ENCODE data around the gene MARCHF5. TPM values are rescaled to one million over a fixed set of nuclear protein-coding genes. Genes with fewer than 3 reads are reported as not detected.

Gene MARCHF5
- total RNA-seq, 1 experiment from 2014 or later = 17.6 TPM

DNA sequence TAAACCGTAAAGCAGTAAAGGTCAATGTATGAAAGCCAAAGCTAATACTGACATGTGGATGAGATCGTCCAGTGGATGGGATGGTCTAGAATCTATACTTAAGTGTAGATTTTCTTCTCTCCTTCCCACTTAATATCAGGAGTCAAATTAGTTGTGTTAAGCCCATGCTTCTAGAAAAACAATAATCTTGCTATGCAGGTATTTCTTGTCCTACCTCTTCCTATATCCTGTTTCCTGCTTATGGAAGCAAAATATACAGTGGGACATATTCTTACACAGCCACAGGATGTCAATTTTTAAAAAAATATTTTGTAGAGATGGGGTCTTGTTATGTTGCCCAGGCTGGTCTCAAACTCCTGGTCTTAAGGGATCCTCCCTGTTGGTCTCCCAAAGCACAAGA lies 27.6 kb upstream of the MARCHF5 start:
- H3K56ac ChIP-seq (ENCODE audit: insufficient read length, low read depth, low read length) = no peak overlapping the region
- no peak overlapping the region for H3T11ph ChIP-seq (ENCODE audit: low read length)
- no peak overlapping the region for H2AFZ ChIP-seq (ENCODE audit: low read length)
- WGBS (ENCODE audit: extremely low coverage, insufficient read length, low lambda C conversion rate) = no CpG with 5 or more reads among the region's 2 CpGs
- no peaks in the 10 kb centered on the region for H3K9me3 ChIP-seq (ENCODE audit: control insufficient read depth, low read depth, low read length)
- no peak overlapping the region for H2BK15ac ChIP-seq (ENCODE audit: low read depth, low read length)
- no peaks in the 10 kb centered on the region for H3K4me1 ChIP-seq (ENCODE audit: insufficient read depth, low read length)
- H3K18ac ChIP-seq (ENCODE audit: insufficient read length, low read depth, low read length) = no peak overlapping the region
- H3K27ac ChIP-seq (ENCODE audit: insufficient read length, low read depth, low read length) = no peak overlapping the region
- no peaks in the 10 kb centered on the region for H3K79me1 ChIP-seq (ENCODE audit: insufficient read depth, low read depth, low read length, poor library complexity, severe bottlenecking)
- H3K9ac ChIP-seq (ENCODE audit: extremely low read depth, insufficient read length, low read length) = no peak overlapping the region
- H3K23me2 ChIP-seq (ENCODE audit: insufficient read length, low read depth, low read length, poor library complexity, severe bottlenecking) = no peaks in the 10 kb centered on the region
- H4K20me1 ChIP-seq (ENCODE audit: control insufficient read depth, insufficient read depth, insufficient read length) = no peaks in the 10 kb centered on the region
- Mint-ChIP-seq H3K27ac (no peak overlapping the region; a peak in 1 of 7 replicates), H3K36me3 (ENCODE audit: insufficient read depth in 1 of 3, low read depth in 3 of 3) (no peaks in the 10 kb centered on the region), H3K4me3 (no peak overlapping the region), H3K9me3 (no peaks in the 10 kb centered on the region), H3K27me3 (ENCODE audit: low read depth) (no peaks in the 10 kb centered on the region), H3K4me1 (no peaks in the 10 kb centered on the region)
- H3K4ac ChIP-seq (ENCODE audit: low read depth, low read length) = no peak overlapping the region
- no peak for DNase-seq
- H3K4me2 ChIP-seq (ENCODE audit: insufficient read depth, insufficient read length, low read length) = no peak overlapping the region
- H2BK12ac ChIP-seq (ENCODE audit: insufficient read length, low read depth, low read length) = no peak overlapping the region
- H2BK120ac ChIP-seq (ENCODE audit: low read depth, low read length, poor library complexity, severe bottlenecking) = no peak overlapping the region
- H4K8ac ChIP-seq (replicated peaks; ENCODE audit: insufficient read length, low read depth, low read length) = no peak overlapping the region
- no peak overlapping the region for H2AK5ac ChIP-seq (ENCODE audit: insufficient read length, low read length)
- H2BK20ac ChIP-seq (ENCODE audit: low read depth, low read length, poor library complexity, severe bottlenecking) = no peak overlapping the region
- no peak overlapping the region for H4K5ac ChIP-seq (ENCODE audit: insufficient read length, low read depth, low read length)
- H3K23ac ChIP-seq (ENCODE audit: insufficient read length, low read depth, low read length) = no peak overlapping the region
- no peaks in the 10 kb centered on the region for H3K79me2 ChIP-seq (ENCODE audit: insufficient read depth, low read length)
- H3K14ac ChIP-seq (ENCODE audit: insufficient read depth, low read length) = no peak overlapping the region
- no peak overlapping the region for H4K91ac ChIP-seq (ENCODE audit: insufficient read length, low read depth, low read length)
- no peaks in the 10 kb centered on the region for H3K27me3 ChIP-seq (ENCODE audit: insufficient read depth, low read length)
- no peak overlapping the region for H2BK5ac ChIP-seq (ENCODE audit: insufficient read length, low read length)
- TF ChIP-seq, protein P1, sequence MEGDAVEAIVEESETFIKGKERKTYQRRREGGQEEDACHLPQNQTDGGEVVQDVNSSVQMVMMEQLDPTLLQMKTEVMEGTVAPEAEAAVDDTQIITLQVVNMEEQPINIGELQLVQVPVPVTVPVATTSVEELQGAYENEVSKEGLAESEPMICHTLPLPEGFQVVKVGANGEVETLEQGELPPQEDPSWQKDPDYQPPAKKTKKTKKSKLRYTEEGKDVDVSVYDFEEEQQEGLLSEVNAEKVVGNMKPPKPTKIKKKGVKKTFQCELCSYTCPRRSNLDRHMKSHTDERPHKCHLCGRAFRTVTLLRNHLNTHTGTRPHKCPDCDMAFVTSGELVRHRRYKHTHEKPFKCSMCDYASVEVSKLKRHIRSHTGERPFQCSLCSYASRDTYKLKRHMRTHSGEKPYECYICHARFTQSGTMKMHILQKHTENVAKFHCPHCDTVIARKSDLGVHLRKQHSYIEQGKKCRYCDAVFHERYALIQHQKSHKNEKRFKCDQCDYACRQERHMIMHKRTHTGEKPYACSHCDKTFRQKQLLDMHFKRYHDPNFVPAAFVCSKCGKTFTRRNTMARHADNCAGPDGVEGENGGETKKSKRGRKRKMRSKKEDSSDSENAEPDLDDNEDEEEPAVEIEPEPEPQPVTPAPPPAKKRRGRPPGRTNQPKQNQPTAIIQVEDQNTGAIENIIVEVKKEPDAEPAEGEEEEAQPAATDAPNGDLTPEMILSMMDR (conservative IDR thresholded peaks at IDR 0.05) = no peak

Data from H9 (cell line).